HCT116 (cell line): ENCODE data around the gene KAZN.

ENCODE experiments used
- CTCF ChIP-seq, 3 experiments: fragments of 200-600 bp in 1 of 3; sonication (generic) in 1 of 3; IDR thresholded peaks in 2 of 3; conservative IDR thresholded peaks in 1 of 3; 2 replicates each; pipeline ENCODE4 v1.5.1; 2012 to 2017; ENCODE audit warnings: low read depth in 2 of 3, low read length in 2 of 3, antibody characterized with exemption in 1 of 3, borderline replicate concordance in 1 of 3, control low read depth in 1 of 3, mild to moderate bottlenecking in 1 of 3, mixed read lengths in 1 of 3, mixed run types in 1 of 3, moderate library complexity in 1 of 3; ENCODE audit not compliant: insufficient read depth in 1 of 3
- EZH2 ChIP-seq: fragments of 200-600 bp; sonication (generic); IDR thresholded peaks from 2 replicates; pipeline ENCODE4 v1.6.1; 2017; ENCODE audit warnings: antibody characterized with exemption, mixed run types
- REST ChIP-seq: IDR thresholded peaks from 2 replicates; pipeline ENCODE4 v1.6.1; 2012; ENCODE audit warnings: low read depth
- SIN3A ChIP-seq: IDR thresholded peaks from 2 replicates; pipeline ENCODE4 v1.6.1; 2012; ENCODE audit warnings: low read depth
- SP1 ChIP-seq: IDR thresholded peaks from 2 replicates; pipeline ENCODE4 v1.6.1; 2012; ENCODE audit warnings: low read depth
- SRF ChIP-seq: IDR thresholded peaks from 2 replicates; pipeline ENCODE4 v1.6.1; 2012; ENCODE audit warnings: low read depth
- YY1 ChIP-seq: IDR thresholded peaks from 2 replicates; pipeline ENCODE4 v1.6.1; 2011; ENCODE audit warnings: low read length, low read depth, moderate library complexity, mild to moderate bottlenecking; ENCODE audit not compliant: insufficient replicate concordance; ENCODE audit errors: extremely low read depth

- TF ChIP-seq CTCF (IDR thresholded peaks at IDR 0.05 in 2 of 3, conservative IDR thresholded peaks at IDR 0.05 in 1 of 3; ENCODE audit: borderline replicate concordance in 1 of 3, insufficient read depth in 1 of 3, low read depth in 2 of 3, low read length in 2 of 3) (no peak), SIN3A (no peak), SP1 (no peak), YY1 (no peak), REST (no peak), EZH2 (no peak), SRF (no peak)
Observed at GRCh38 chr1:14994148-14994547, 395.7 kb downstream of the KAZN start.
